AG10803 (cell line): ENCODE results near the gene SLC6A3.

ENCODE experiments used
- DNase-seq: peaks from one replicate; pipeline ENCODE4 v3.0.0; 2010; ENCODE audit warnings: low read depth
- H3K4me3 ChIP-seq: 2 replicates; pipeline ENCODE4 v1.5.1; 2011; ENCODE audit warnings: mild to moderate bottlenecking, low read length, control low read depth
- TF ChIP-seq, protein P1 (sequence below): conservative IDR thresholded peaks from 2 replicates; pipeline ENCODE4 v1.5.1; 2011; ENCODE audit warnings: mild to moderate bottlenecking, low read length, control low read depth, inconsistent platforms

The SLC6A3 gene

DNA sequence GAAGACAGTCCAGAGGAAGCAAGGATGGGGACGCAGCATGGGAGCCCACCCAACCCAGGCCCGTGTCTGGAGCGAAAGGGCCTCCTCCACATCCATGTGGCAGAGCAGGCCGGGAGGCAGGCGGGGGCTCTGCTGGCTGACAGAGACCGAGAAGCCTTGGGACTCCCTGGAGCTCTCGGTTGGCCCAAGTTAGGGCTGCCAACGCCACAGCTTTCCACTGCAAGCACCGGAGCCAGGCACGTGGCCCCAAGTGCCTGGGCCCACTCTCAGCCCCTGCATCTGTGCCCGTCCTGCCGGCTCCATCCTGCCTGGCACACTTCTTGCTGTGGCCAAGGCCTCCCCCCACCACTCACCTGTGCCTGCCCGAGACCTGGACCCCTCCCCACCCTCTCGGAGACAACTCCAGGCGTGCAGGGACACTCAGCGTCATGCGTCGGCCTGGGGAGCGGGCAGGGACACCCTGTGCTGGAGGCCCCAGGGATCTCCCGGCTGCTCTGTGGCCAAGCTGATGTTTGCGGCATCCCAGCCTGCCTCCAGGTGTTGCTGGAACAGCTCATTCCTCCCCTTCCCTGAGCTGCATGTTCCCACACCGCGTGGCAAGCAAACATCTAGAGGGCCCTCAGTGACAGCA is 31.5 kb downstream of the SLC6A3 start:
- no peak for DNase-seq
- TF ChIP-seq, protein P1, sequence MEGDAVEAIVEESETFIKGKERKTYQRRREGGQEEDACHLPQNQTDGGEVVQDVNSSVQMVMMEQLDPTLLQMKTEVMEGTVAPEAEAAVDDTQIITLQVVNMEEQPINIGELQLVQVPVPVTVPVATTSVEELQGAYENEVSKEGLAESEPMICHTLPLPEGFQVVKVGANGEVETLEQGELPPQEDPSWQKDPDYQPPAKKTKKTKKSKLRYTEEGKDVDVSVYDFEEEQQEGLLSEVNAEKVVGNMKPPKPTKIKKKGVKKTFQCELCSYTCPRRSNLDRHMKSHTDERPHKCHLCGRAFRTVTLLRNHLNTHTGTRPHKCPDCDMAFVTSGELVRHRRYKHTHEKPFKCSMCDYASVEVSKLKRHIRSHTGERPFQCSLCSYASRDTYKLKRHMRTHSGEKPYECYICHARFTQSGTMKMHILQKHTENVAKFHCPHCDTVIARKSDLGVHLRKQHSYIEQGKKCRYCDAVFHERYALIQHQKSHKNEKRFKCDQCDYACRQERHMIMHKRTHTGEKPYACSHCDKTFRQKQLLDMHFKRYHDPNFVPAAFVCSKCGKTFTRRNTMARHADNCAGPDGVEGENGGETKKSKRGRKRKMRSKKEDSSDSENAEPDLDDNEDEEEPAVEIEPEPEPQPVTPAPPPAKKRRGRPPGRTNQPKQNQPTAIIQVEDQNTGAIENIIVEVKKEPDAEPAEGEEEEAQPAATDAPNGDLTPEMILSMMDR: no peak
- H3K4me3 ChIP-seq: no peak overlapping the region

DNA sequence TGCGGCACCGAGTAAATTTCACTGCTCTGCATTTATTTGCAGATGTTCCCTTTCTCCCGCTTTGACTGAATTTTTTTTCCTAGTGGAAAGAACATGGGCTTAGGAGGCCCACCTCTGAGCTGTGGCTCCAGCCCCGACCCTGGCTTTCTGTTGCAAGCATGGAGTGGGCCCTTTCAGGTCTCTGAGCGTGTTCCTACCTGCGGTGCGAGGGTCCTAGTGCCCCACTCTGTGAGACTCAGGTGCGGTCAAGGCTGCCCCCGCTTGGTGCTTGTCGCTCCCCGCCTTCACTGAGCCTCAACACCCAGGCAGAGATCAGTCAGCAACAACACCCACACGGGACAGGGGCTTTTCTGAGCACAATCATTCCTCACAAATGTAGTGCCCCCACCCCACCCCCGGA is 32.0 kb downstream of the SLC6A3 start:
- DNase-seq: no peak
- TF ChIP-seq, protein P1: no peak

DNA sequence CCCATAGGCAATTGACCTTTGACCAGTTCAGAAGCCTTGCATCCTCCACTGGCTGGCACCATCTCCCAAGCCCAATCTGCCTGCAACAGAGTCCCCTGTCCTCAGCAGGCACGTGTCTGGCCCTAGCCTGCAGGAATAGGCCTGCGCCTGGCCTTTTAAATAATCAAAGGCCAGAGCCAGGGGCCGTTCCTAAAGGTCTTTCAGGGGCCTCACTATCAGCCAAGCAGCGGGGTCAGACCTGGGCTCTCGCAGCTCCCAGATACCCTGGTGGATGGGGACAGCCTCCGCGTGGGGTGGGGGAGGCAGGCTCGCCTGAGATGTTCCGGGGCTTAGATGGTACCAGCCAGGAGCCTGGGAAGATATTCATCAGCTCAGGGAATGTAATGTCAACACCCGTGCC is 32.6 kb downstream of the SLC6A3 start:
- TF ChIP-seq, protein P1: no peak
- no peak overlapping the region for H3K4me3 ChIP-seq
- DNase-seq: no peak

More for the DNA sequence above, 32.0 kb downstream of the SLC6A3 start:
- no peak overlapping the region for H3K4me3 ChIP-seq

DNA sequence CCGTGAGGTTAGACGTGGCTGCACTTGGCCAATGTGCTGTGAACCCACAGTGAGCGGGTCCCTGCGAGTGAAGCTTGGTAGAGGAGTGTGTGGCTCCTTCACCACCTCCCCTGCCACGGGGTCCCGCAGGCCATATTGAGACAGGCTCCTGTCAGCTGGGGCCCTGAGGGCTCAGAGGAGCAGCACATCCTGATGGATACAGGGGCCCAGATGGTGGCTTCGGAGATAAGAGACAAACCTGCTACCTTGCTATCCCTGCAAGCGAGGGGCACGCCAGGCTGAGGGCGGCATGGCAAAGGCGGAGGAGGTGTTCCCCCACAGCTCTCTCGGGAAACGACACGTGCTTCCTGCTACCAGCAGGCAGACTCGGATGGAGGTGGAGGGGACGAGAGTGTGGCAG is 33.1 kb downstream of the SLC6A3 start:
- DNase-seq: no peak
- TF ChIP-seq, protein P1: no peak
- no peak overlapping the region for H3K4me3 ChIP-seq

DNA sequence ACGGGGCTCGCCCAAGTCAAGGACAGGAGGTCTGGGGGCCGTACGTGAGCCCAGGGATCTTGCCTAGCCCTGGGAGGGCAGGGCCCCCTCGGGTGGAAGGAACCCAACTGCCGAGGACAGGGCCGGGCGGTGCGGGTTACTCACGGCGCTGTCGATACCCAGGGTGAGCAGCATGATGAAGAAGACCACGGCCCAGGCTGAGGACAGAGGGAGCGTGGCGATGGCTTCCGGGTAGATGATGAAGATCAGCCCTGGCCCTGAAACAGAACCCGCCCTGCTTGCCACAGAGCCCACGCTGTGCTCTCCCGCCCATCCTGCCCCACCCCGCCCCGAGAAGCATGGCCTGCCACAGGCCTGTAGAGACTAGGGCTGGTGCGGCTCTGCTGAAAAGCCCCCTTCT is 34.1 kb downstream of the SLC6A3 start:
- TF ChIP-seq, protein P1: no peak
- no peak overlapping the region for H3K4me3 ChIP-seq
- no peak for DNase-seq

DNA sequence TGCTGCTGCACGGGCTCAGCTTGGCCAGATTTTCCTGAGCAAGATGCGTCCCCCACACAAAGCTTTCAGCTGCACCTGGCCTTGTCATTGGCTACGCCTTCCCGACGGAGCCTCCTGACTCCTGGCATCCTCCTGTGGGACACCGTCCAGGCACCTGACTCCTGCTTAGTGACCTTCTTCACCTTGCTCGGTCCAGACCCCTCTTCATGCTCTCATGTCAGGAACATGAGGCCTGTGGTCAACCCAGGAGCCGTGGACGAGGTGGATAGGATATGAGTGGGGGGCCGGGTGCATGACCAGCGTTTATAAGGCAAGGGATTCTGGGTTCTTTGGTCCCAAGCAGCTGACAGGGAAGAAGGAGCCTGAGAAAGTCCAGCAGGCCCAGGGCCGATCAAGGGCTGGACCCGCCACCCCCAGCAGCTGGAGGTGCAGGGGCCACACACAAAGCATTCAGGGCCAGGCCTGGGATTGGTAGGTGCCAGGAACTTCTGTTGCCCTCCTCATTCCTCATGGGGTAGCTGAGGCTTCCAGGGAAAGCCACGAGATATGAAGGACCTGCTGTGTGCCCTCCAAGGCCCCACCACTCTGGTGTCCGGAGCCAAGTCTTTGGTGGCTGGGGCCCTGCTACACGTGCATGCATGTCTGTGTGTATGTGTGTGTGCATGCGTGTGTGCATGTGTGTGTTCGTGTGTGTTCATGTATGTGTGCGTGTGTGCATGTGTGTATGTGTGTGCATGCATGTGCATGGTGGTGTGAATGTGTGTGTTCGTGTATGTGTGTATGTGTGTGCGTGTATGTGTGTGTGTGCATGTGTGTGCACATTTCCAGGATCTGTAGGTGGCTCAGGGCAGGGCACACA is 34.9 kb downstream of the SLC6A3 start:
- no peak overlapping the region for H3K4me3 ChIP-seq
- DNase-seq: no peak
- TF ChIP-seq, protein P1: no peak
